MCF 10A (cell line): Measurements from ENCODE around the gene TEDDM1. TPM values are rescaled to one million over a fixed set of nuclear protein-coding genes. Genes with fewer than 3 reads are reported as not detected.
"Not testable (repeated sequence)": the region's sequence is repeated elsewhere in the genome, so short reads cannot be mapped to it uniquely, and the experiment has no call there.

Experiments
- BruUV-seq: library from RNA; stranded (reverse); fragments of 400-500 nt; replicated peaks from 2 replicates; lab custom pipeline; 2021; lab: Mats Ljungman, UMichigan
- CTCF ChIA-PET: fragments of 300-600 bp; sonication (Branson Sonifier 250); formaldehyde crosslinking; extraction: SDS; loops from one replicate; lab custom pipeline; 2021; ENCODE audit warnings: antibody characterized with exemption, inconsistent platforms; lab: Yijun Ruan, JAX
- POLR2A ChIA-PET: fragments of 300-600, 350-650 bp; sonication (Branson Sonifier 250); formaldehyde crosslinking; extraction: SDS; loops from one replicate; lab custom pipeline; 2020; ENCODE audit warnings: antibody characterized with exemption, inconsistent platforms; lab: Yijun Ruan, JAX
- DNase-seq: peaks from one replicate; pipeline ENCODE4 v3.0.0-alpha.2; 2018; ENCODE audit not compliant: unreplicated experiment
- H3K27ac Mint-ChIP-seq: one replicate; pipeline ENCODE4 v1.8.0; 2022; ENCODE audit warnings: mild to moderate bottlenecking, low read depth, mixed read lengths; ENCODE audit not compliant: unreplicated experiment
- H3K27me3 Mint-ChIP-seq: one replicate; pipeline ENCODE4 v1.8.0; 2022; ENCODE audit warnings: mixed read lengths; ENCODE audit not compliant: insufficient read depth, unreplicated experiment
- H3K36me3 Mint-ChIP-seq: one replicate; pipeline ENCODE4 v1.8.0; 2022; ENCODE audit warnings: mild to moderate bottlenecking, moderate library complexity, mixed read lengths; ENCODE audit not compliant: insufficient read depth, unreplicated experiment
- H3K4me1 Mint-ChIP-seq: one replicate; pipeline ENCODE4 v1.8.0; 2022; ENCODE audit warnings: mixed read lengths; ENCODE audit not compliant: insufficient read depth, unreplicated experiment
- H3K4me3 Mint-ChIP-seq: one replicate; pipeline ENCODE4 v1.8.0; 2022; ENCODE audit warnings: mild to moderate bottlenecking, moderate library complexity, mixed read lengths; ENCODE audit not compliant: unreplicated experiment
- H3K9me3 Mint-ChIP-seq: one replicate; pipeline ENCODE4 v1.8.0; 2022; ENCODE audit warnings: mixed read lengths; ENCODE audit not compliant: unreplicated experiment
- CTCF ChIP-seq: fragments of 200-600 bp; IDR thresholded peaks from one replicate; pipeline ENCODE4 v1.8.0; 2022; ENCODE audit warnings: antibody characterized with exemption, mild to moderate bottlenecking; ENCODE audit not compliant: unreplicated experiment
- intact Hi-C: fragments of 100-400 bp; cut with micrococcal nuclease; formaldehyde crosslinking; loops from 2 replicates; pipeline ENCODE4 v1.14.1; 2022
- total RNA-seq: library from RNA; stranded (reverse); gene quantifications from 2 replicates; pipeline ENCODE4 v1.2.3, GENCODE V29; 2022

The TEDDM1 gene
- total RNA-seq, 1 experiment from 2014 or later: not detected

- CTCF ChIA-PET: interaction anchor here (0.6 to 5.9 kb wide), 14 partner anchors 10 to 300 kb away, joined by 3 to 91 read pairs (median 6); no protein-coding TSS in a partner anchor
- Mint-ChIP-seq H3K27me3 (no peaks in the 10 kb centered on the region), H3K4me3 (no peak overlapping the region), H3K27ac (peak overlapping the region; percentile 78), H3K36me3 (peaks cover 53% of the 10 kb centered on the region), H3K9me3 (no peaks in the 10 kb centered on the region), H3K4me1 (peaks cover 21% of the 10 kb centered on the region)
- POLR2A ChIA-PET: interaction anchor here (0.7 to 8.2 kb wide), 27 partner anchors 10 to 296 kb away, joined by 3 to 151 read pairs (median 8); partner anchors contain the start of genes GLUL and RNASEL
- no TSS peak for BruUV-seq
- intact Hi-C loops: no loop called here
- no peak for DNase-seq
- no peak for TF ChIP-seq CTCF
Measured at GRCh38 chr1:182380199-182380598, 20.3 kb downstream of the TEDDM1 start.

GRCh38 chr1:182379781-182380180 is 20.7 kb downstream of the TEDDM1 start:
- CTCF ChIA-PET: interaction anchor here (0.6 to 5.9 kb wide), 16 partner anchors 10 to 741 kb away, joined by 3 to 91 read pairs (median 4); partner anchors contain the start of gene GLUL
- intact Hi-C loops, H3K9me3 Mint-ChIP-seq, BruUV-seq, H3K27me3 Mint-ChIP-seq, H3K4me3 Mint-ChIP-seq, DNase-seq: not testable (repeated sequence)
- POLR2A ChIA-PET: interaction anchor here (0.6 to 8.2 kb wide), 26 partner anchors 9 to 295 kb away, joined by 3 to 151 read pairs (median 8); partner anchors contain the start of genes GLUL and RNASEL
- peaks cover 49% of the 10 kb centered on the region for H3K36me3 Mint-ChIP-seq
- H3K4me1 Mint-ChIP-seq: peaks cover 21% of the 10 kb centered on the region
- H3K27ac Mint-ChIP-seq: peak overlapping the region; percentile 78

- Mint-ChIP-seq H3K27ac (peak overlapping the region; percentile 78), H3K4me1 (peaks cover 17% of the 10 kb centered on the region), H3K4me3 (no peak overlapping the region), H3K36me3 (peaks cover 21% of the 10 kb centered on the region), H3K9me3 (no peaks in the 10 kb centered on the region), H3K27me3 (no peaks in the 10 kb centered on the region)
- ChIA-PET POLR2A (interaction anchor here (0.5 to 8.2 kb wide), 16 partner anchors 13 to 487 kb away, joined by 3 to 151 read pairs (median 6); partner anchors contain the start of gene GLUL), CTCF (interaction anchor here (0.6 to 3.4 kb wide), 7 partner anchors 19 to 293 kb away, joined by 3 to 28 read pairs (median 3); no protein-coding TSS in a partner anchor)
- TF ChIP-seq CTCF: no peak
- DNase-seq: no peak
- no TSS peak for BruUV-seq
- intact Hi-C loops: no loop called here
Measured at GRCh38 chr1:182376936-182377574, 23.4 kb downstream of the TEDDM1 start.

GRCh38 chr1:182374101-182374834 is 26.2 kb downstream of the TEDDM1 start:
- TF ChIP-seq CTCF: no peak
- no TSS peak for BruUV-seq

More at GRCh38 chr1:182374101-182374834, 26.2 kb downstream of the TEDDM1 start:
- Mint-ChIP-seq H3K27ac (no peak overlapping the region), H3K9me3 (no peaks in the 10 kb centered on the region), H3K4me1 (peaks cover 7% of the 10 kb centered on the region), H3K27me3 (no peaks in the 10 kb centered on the region), H3K4me3 (no peak overlapping the region), H3K36me3 (peaks cover 5% of the 10 kb centered on the region)
- intact Hi-C loops: no loop called here
- DNase-seq: no peak
- ChIA-PET POLR2A (interaction anchor here (0.9 to 3.5 kb wide), 2 partner anchors 24 to 177 kb away, joined by 3 to 14 read pairs; no protein-coding TSS in a partner anchor), CTCF (interaction anchor here (0.6 kb wide), 1 partner anchor 95 kb away, joined by 3 read pairs; no protein-coding TSS in a partner anchor)
